Progenitor cell of endocrine pancreas (in vitro differentiated cells): ENCODE data around the gene GNAS. TPM values are rescaled to one million over a fixed set of nuclear protein-coding genes. Genes with fewer than 3 reads are reported as not detected.

Experiments
- DNase-seq: peaks from one replicate; pipeline ENCODE4 v3.0.0; 2021; ENCODE audit warnings: low spot score; ENCODE audit not compliant: unreplicated experiment
- H3K27ac Mint-ChIP-seq: 2 replicates; pipeline ENCODE4 v1.8.0; 2021; ENCODE audit warnings: mild to moderate bottlenecking, moderate library complexity, mixed read lengths
- H3K27me3 Mint-ChIP-seq: 2 replicates; pipeline ENCODE4 v1.8.0; 2021; ENCODE audit warnings: mixed read lengths
- H3K36me3 Mint-ChIP-seq: 2 replicates; pipeline ENCODE4 v1.8.0; 2022; ENCODE audit warnings: mixed read lengths; ENCODE audit not compliant: insufficient read depth
- H3K4me1 Mint-ChIP-seq: 2 replicates; pipeline ENCODE4 v1.8.0; 2021; ENCODE audit warnings: low read depth, mixed read lengths
- H3K4me3 Mint-ChIP-seq: 2 replicates; pipeline ENCODE4 v1.8.0; 2021; ENCODE audit warnings: low read depth, mild to moderate bottlenecking, moderate library complexity, mixed read lengths
- H3K9me3 Mint-ChIP-seq: 2 replicates; pipeline ENCODE4 v1.8.0; 2021; ENCODE audit warnings: low read depth, mixed read lengths
- CTCF ChIP-seq: fragments of 200-600 bp; sonication (generic); IDR thresholded peaks from one replicate; pipeline ENCODE4 v1.5.0; 2021; ENCODE audit warnings: antibody characterized with exemption, mild to moderate bottlenecking; ENCODE audit not compliant: unreplicated experiment
- total RNA-seq: library from RNA; stranded (reverse); gene quantifications from 2 replicates; pipeline ENCODE4 v1.2.1, GENCODE V29; 2021

Gene GNAS
- total RNA-seq, 1 donor from 2014 or later: 1,570 TPM

GRCh38 chr20:58913079-58913478, 60.6 kb downstream of the GNAS start:
- Mint-ChIP-seq H3K27ac (no peak overlapping the region), H3K4me1 (peaks cover 2% of the 10 kb centered on the region), H3K36me3 (peaks cover 42% of the 10 kb centered on the region), H3K27me3 (no peaks in the 10 kb centered on the region), H3K9me3 (no peaks in the 10 kb centered on the region), H3K4me3 (no peak overlapping the region)
- no peak for DNase-seq
- no peak for TF ChIP-seq CTCF

- H3K4me3 Mint-ChIP-seq: no peak overlapping the region
- no peaks in the 10 kb centered on the region for H3K36me3 Mint-ChIP-seq
- H3K27ac Mint-ChIP-seq: no peak overlapping the region
- no peak for TF ChIP-seq CTCF
- H3K4me1 Mint-ChIP-seq: peaks cover 12% of the 10 kb centered on the region
- no peak for DNase-seq
- H3K27me3 Mint-ChIP-seq: no peaks in the 10 kb centered on the region
- H3K9me3 Mint-ChIP-seq: no peaks in the 10 kb centered on the region
Measured at GRCh38 chr20:58918621-58919020, 66.1 kb downstream of the GNAS start.

GRCh38 chr20:58921564-58921963, 69.0 kb downstream of the GNAS start:
- peaks cover 12% of the 10 kb centered on the region for H3K4me1 Mint-ChIP-seq
- no peaks in the 10 kb centered on the region for H3K27me3 Mint-ChIP-seq
- no peaks in the 10 kb centered on the region for H3K9me3 Mint-ChIP-seq
- DNase-seq: no peak
- no peak overlapping the region for H3K27ac Mint-ChIP-seq
- no peaks in the 10 kb centered on the region for H3K36me3 Mint-ChIP-seq
- H3K4me3 Mint-ChIP-seq: no peak overlapping the region
- TF ChIP-seq CTCF: no peak

- Mint-ChIP-seq H3K36me3 (no peaks in the 10 kb centered on the region), H3K27ac (no peak overlapping the region), H3K4me3 (no peak overlapping the region), H3K9me3 (no peaks in the 10 kb centered on the region), H3K4me1 (peaks cover 12% of the 10 kb centered on the region), H3K27me3 (no peaks in the 10 kb centered on the region)
- DNase-seq: no peak
- no peak for TF ChIP-seq CTCF
Measured at GRCh38 chr20:58922036-58922435, 69.5 kb downstream of the GNAS start.

- Mint-ChIP-seq H3K27ac (no peak overlapping the region), H3K9me3 (no peaks in the 10 kb centered on the region), H3K4me3 (no peak overlapping the region), H3K27me3 (no peaks in the 10 kb centered on the region), H3K36me3 (no peaks in the 10 kb centered on the region), H3K4me1 (peaks cover 12% of the 10 kb centered on the region)
- TF ChIP-seq CTCF: no peak
- DNase-seq: no peak
Measured at GRCh38 chr20:58923117-58923712, 70.7 kb downstream of the GNAS start.
